HepG2 (cell line): ENCODE measurements around the gene TMEM190.

Source experiments
- EP300 ChIP-seq, 3 experiments: sonication (generic) in 1 of 3; formaldehyde crosslinking in 1 of 3; IDR thresholded peaks; 2 replicates each; pipeline versions ENCODE4 v1.5.1 to v1.6.1; 2011 to 2020; ENCODE audit warnings: low read depth in 2 of 3, low read length in 2 of 3, borderline replicate concordance in 1 of 3, improper control_type of control experiment in 1 of 3, mild to moderate bottlenecking in 1 of 3, missing genetic modification reagents in 1 of 3, moderate library complexity in 1 of 3
- MED13 ChIP-seq: sonication (generic); formaldehyde crosslinking; IDR thresholded peaks from 2 replicates; pipeline ENCODE4 v1.5.0; 2020; ENCODE audit warnings: missing genetic modification reagents
- MTA3 ChIP-seq: sonication (generic); formaldehyde crosslinking; IDR thresholded peaks from 2 replicates; pipeline ENCODE4 v1.4.0; 2020; ENCODE audit warnings: missing genetic modification reagents
- PHB2 ChIP-seq: fragments of 450-650 bp; IDR thresholded peaks from 2 replicates; pipeline ENCODE4 v1.6.1; 2018; ENCODE audit not compliant: partially characterized antibody
- SMAD1 ChIP-seq: sonication (generic); formaldehyde crosslinking; IDR thresholded peaks from 2 replicates; pipeline ENCODE4 v1.4.0; 2020; ENCODE audit warnings: missing genetic modification reagents, low read depth, mild to moderate bottlenecking, borderline replicate concordance
- ZKSCAN1 ChIP-seq: fragments of 150-350 bp; IDR thresholded peaks from 2 replicates; pipeline ENCODE4 v1.6.1; 2014; ENCODE audit warnings: low read length
- ZNF20 ChIP-seq: sonication (generic); formaldehyde crosslinking; IDR thresholded peaks from 2 replicates; pipeline ENCODE4 v1.4.0; 2020; ENCODE audit warnings: mild to moderate bottlenecking, moderate library complexity, missing genetic modification reagents

DNA sequence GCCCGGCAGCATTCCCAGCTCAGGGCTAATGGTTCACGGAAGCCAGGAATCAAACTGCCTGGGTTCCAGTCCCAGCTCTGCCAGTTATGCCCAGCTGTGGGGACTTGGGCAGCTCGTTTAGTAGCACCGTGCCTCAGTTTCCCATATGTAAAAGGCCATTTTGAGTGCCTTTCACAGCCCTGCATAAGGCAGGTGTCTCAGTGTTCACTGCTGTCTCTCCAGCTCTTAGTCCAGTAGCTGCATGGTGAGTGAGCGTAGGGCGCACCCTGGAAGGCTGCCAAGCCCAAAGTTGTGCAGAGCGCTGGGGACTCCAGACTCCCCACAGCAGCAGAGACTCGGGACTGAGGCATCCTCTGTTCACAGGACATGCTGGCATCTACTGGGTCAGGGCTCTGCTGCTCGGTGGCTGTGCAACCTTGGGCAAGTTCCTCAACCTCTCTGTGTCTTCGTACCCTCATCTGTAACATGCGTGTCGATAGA lies 14.6 kb downstream of the TMEM190 start:
- TF ChIP-seq ZNF20 (CRISPR knock-in tag) = no peak
- no peak for TF ChIP-seq MED13
- no peak for TF ChIP-seq MTA3 (CRISPR knock-in tag)
- TF ChIP-seq ZKSCAN1 = no peak
- no peak for TF ChIP-seq EP300 (IDR thresholded peaks at IDR 0.05; ENCODE audit: low read depth in 2 of 2, low read length in 2 of 2)
- TF ChIP-seq EP300 (CRISPR knock-in tag; IDR thresholded peaks at IDR 0.05; ENCODE audit: borderline replicate concordance) = no peak
- TF ChIP-seq SMAD1 = no peak
- no peak for TF ChIP-seq PHB2
